ENCODE data around the gene LAMA1. TPM values are rescaled to one million over a fixed set of nuclear protein-coding genes. Genes with fewer than 3 reads are reported as not detected.

The LAMA1 gene
- total RNA-seq, 1 experiment from 2014 or later: 28.8 TPM

DNA sequence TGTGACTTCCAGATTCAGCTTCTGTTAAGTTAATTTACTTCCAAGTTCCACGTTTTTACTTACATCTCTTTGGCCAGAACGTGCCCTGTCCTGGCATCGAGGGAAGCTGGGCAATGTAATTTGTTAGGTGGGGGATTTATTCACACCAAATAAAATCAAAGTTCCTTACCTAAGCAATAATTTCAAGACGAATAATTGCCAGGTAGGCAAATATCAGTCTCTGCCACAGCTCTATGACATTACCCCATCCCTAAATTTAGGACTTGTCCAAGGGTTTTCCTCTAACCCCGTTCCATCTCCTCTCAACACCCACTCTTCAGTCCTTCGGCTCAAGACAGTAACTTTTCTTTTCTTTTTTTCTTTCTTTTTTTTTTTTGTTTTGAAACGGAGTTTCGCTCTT lies 38.3 kb upstream of the LAMA1 start:
- 0 out of 5 replicates have a peak, but pooled peaks cover 0 to 3% of the 10 kb centered on the region in 2 experiments for H3K9me3 Mint-ChIP-seq
- Histone ChIP-seq H2AK5ac (ENCODE audit: insufficient read length, low read length) (no peak overlapping the region), H3K79me2 (ENCODE audit: insufficient read depth, low read length) (no peaks in the 10 kb centered on the region), H3K18ac (ENCODE audit: insufficient read length, low read depth, low read length) (no peak overlapping the region), H4K91ac (ENCODE audit: insufficient read length, low read depth, low read length) (no peak overlapping the region), H3T11ph (ENCODE audit: low read length) (no peak overlapping the region), H3K79me1 (ENCODE audit: insufficient read depth, low read depth, low read length, poor library complexity, severe bottlenecking) (no peaks in the 10 kb centered on the region), H3K27ac (ENCODE audit: insufficient read length, low read depth, low read length) (no peak overlapping the region), H3K56ac (ENCODE audit: insufficient read length, low read depth, low read length) (no peak overlapping the region), H3K9ac (ENCODE audit: extremely low read depth, insufficient read length, low read length) (no peak overlapping the region), H2BK12ac (ENCODE audit: insufficient read length, low read depth, low read length) (no peak overlapping the region), H3K9me3 (ENCODE audit: control insufficient read depth, low read depth, low read length) (no peaks in the 10 kb centered on the region), H2BK20ac (ENCODE audit: low read depth, low read length, poor library complexity, severe bottlenecking) (no peak overlapping the region), H3K4me1 (ENCODE audit: insufficient read depth, low read length) (no peaks in the 10 kb centered on the region; the same call in 1 of the 2 replicates), H3K4me2 (ENCODE audit: insufficient read depth, insufficient read length, low read length) (no peak overlapping the region), H4K8ac (replicated peaks; ENCODE audit: insufficient read length, low read depth, low read length) (no peak overlapping the region), H4K20me1 (ENCODE audit: control insufficient read depth, insufficient read depth, insufficient read length) (no peaks in the 10 kb centered on the region), H3K27me3 (ENCODE audit: insufficient read depth, low read length) (no peaks in the 10 kb centered on the region), H3K23ac (ENCODE audit: insufficient read length, low read depth, low read length) (no peak overlapping the region), H2BK15ac (ENCODE audit: low read depth, low read length) (no peak overlapping the region), H3K14ac (ENCODE audit: insufficient read depth, low read length) (no peak overlapping the region), H4K5ac (ENCODE audit: insufficient read length, low read depth, low read length) (no peak overlapping the region), H2BK120ac (ENCODE audit: low read depth, low read length, poor library complexity, severe bottlenecking) (no peak overlapping the region), H2AFZ (ENCODE audit: low read length) (no peak overlapping the region), H3K23me2 (ENCODE audit: insufficient read length, low read depth, low read length, poor library complexity, severe bottlenecking) (no peaks in the 10 kb centered on the region), H2BK5ac (ENCODE audit: insufficient read length, low read length) (no peak overlapping the region), H3K4ac (ENCODE audit: low read depth, low read length) (no peak overlapping the region)
- H3K27me3 Mint-ChIP-seq (ENCODE audit: low read depth): no peaks in the 10 kb centered on the region; the same call in 1 of the 2 replicates
- TF ChIP-seq, protein P1, sequence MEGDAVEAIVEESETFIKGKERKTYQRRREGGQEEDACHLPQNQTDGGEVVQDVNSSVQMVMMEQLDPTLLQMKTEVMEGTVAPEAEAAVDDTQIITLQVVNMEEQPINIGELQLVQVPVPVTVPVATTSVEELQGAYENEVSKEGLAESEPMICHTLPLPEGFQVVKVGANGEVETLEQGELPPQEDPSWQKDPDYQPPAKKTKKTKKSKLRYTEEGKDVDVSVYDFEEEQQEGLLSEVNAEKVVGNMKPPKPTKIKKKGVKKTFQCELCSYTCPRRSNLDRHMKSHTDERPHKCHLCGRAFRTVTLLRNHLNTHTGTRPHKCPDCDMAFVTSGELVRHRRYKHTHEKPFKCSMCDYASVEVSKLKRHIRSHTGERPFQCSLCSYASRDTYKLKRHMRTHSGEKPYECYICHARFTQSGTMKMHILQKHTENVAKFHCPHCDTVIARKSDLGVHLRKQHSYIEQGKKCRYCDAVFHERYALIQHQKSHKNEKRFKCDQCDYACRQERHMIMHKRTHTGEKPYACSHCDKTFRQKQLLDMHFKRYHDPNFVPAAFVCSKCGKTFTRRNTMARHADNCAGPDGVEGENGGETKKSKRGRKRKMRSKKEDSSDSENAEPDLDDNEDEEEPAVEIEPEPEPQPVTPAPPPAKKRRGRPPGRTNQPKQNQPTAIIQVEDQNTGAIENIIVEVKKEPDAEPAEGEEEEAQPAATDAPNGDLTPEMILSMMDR (conservative IDR thresholded peaks at IDR 0.05): no peak
- H3K4me3 Mint-ChIP-seq: no peak overlapping the region
- WGBS (ENCODE audit: extremely low coverage, insufficient read length, low lambda C conversion rate): no CpG with 5 or more reads among the region's 8 CpGs
- H3K4me1 Mint-ChIP-seq: peaks cover 7 to 13% of the 10 kb centered on the region in 2 experiments
- no peak overlapping the region for H3K27ac Mint-ChIP-seq
- H3K36me3 Mint-ChIP-seq (ENCODE audit: insufficient read depth in 1 of 3, low read depth in 3 of 3): no peaks in the 10 kb centered on the region; a peak in 1 of 7 replicates
- DNase-seq: no peak
